ENCODE results near the gene TTC13.
"Not testable (repeated sequence)": the region's sequence is repeated elsewhere in the genome, so short reads cannot be mapped to it uniquely, and the experiment has no call there.

Gene TTC13

GRCh38 chr1:230992100-230992774, 13.6 kb upstream of the TTC13 start:
- FAIRE-seq: no peak

- no peak for FAIRE-seq
Observed at GRCh38 chr1:230987448-230987847, 8.8 kb upstream of the TTC13 start.

- FAIRE-seq: no peak
Observed at GRCh38 chr1:230986976-230987375, 8.3 kb upstream of the TTC13 start.

GRCh38 chr1:230985711-230986110, 7.0 kb upstream of the TTC13 start:
- no peak for FAIRE-seq

- not testable (repeated sequence) for FAIRE-seq
Observed at GRCh38 chr1:230984622-230985515, 6.2 kb upstream of the TTC13 start.

GRCh38 chr1:230983811-230984210, 5.2 kb upstream of the TTC13 start:
- no peak for FAIRE-seq

GRCh38 chr1:230982696-230983095, 4.0 kb upstream of the TTC13 start:
- no peak for FAIRE-seq

- FAIRE-seq: no peak
Observed at GRCh38 chr1:230979952-230980351, 1.3 kb upstream of the TTC13 start.

GRCh38 chr1:230979389-230979716, 692 bp upstream of the TTC13 start:
- no peak for FAIRE-seq

GRCh38 chr1:230977761-230978490, 735 bp downstream of the TTC13 start:
- FAIRE-seq: no peak

GRCh38 chr1:230976825-230977747, 1.6 kb downstream of the TTC13 start:
- FAIRE-seq: no peak

- no peak for FAIRE-seq
Observed at GRCh38 chr1:230976360-230976759, 2.3 kb downstream of the TTC13 start.

GRCh38 chr1:230975636-230976035, 3.0 kb downstream of the TTC13 start:
- FAIRE-seq: no peak

- no peak for FAIRE-seq
Observed at GRCh38 chr1:230972855-230973271, 5.8 kb downstream of the TTC13 start.

GRCh38 chr1:230971771-230972170, 6.9 kb downstream of the TTC13 start:
- no peak for FAIRE-seq

GRCh38 chr1:230970432-230970831, 8.2 kb downstream of the TTC13 start:
- FAIRE-seq: no peak

- no peak for FAIRE-seq
Observed at GRCh38 chr1:230966358-230966873, 12.2 kb downstream of the TTC13 start.

GRCh38 chr1:230965535-230965934, 13.1 kb downstream of the TTC13 start:
- no peak for FAIRE-seq

- FAIRE-seq: no peak
Observed at GRCh38 chr1:230964896-230965295, 13.8 kb downstream of the TTC13 start.

GRCh38 chr1:230958370-230958769, 20.3 kb downstream of the TTC13 start:
- no peak for FAIRE-seq

GRCh38 chr1:230957580-230957989, 21.1 kb downstream of the TTC13 start:
- no peak for FAIRE-seq

- no peak for FAIRE-seq
Observed at GRCh38 chr1:230950404-230950803, 28.3 kb downstream of the TTC13 start.
